Tibial nerve (tissue), 4 donors: ENCODE results near the gene CPXM2.

Source experiments
- EP300 ChIP-seq, 2 donors: sonication (generic); formaldehyde crosslinking; IDR thresholded peaks; one replicate each; pipeline ENCODE4 v1.6.1; 2017; ENCODE audit warnings: antibody characterized with exemption in 2 of 2, mild to moderate bottlenecking in 1 of 2
- POLR2A ChIP-seq, 2 donors: fragments of 450-650 bp; IDR thresholded peaks; one replicate each; pipeline ENCODE4 v1.6.1; 2017; ENCODE audit warnings: antibody characterized with exemption in 2 of 2, mild to moderate bottlenecking in 2 of 2, moderate library complexity in 2 of 2
- TF ChIP-seq, protein P1 (sequence below), 5 experiments: fragments of 200-600 bp in 3 of 5; fragments of 450-650 bp in 2 of 5; sonication (generic) in 3 of 5; IDR thresholded peaks; one replicate each; pipeline ENCODE4 v1.5.1; 2016 to 2019; ENCODE audit warnings: antibody characterized with exemption in 5 of 5, mild to moderate bottlenecking in 3 of 5, moderate library complexity in 2 of 5

DNA sequence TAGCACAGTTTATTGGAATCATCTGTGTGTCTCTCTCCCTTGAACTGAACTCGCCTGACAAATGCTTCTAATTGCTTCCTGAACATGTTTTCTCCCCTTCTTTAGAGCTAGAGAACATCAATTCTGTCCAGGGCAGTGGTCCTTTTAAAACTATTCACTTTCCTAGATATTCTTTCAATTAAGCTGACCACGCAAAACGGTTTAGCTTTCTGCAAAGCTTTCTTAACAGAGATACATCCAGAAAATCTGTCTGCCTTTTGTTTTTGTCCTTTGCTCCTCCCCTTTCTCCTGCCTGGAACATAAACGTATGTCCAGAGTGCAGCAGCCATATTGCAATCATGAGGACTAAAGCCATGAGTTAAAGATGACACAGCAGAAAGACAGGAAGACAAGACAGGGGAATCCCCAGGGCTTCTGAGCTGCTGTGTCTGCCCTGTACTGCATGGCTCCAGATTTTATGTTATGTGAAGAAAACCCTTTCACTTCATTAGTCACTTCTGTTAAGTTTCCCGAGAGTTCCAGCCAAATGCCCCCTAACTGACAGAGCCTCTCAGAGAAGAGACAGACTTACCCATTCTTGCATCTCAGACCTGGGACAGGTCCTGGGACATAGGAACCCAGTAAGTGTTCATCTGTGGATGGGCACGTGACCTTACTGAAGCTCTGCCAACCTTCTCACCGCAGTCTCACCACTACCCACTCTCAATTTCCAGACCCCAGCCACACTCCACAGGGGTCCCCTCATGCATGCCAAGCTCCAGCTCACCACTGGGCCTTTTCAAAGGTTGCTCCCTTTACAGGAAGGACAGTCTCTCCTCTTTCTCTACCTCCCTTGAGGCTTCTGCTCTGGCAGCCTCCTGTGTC lies 35.0 kb upstream of the CPXM2 start:
- TF ChIP-seq, protein P1, sequence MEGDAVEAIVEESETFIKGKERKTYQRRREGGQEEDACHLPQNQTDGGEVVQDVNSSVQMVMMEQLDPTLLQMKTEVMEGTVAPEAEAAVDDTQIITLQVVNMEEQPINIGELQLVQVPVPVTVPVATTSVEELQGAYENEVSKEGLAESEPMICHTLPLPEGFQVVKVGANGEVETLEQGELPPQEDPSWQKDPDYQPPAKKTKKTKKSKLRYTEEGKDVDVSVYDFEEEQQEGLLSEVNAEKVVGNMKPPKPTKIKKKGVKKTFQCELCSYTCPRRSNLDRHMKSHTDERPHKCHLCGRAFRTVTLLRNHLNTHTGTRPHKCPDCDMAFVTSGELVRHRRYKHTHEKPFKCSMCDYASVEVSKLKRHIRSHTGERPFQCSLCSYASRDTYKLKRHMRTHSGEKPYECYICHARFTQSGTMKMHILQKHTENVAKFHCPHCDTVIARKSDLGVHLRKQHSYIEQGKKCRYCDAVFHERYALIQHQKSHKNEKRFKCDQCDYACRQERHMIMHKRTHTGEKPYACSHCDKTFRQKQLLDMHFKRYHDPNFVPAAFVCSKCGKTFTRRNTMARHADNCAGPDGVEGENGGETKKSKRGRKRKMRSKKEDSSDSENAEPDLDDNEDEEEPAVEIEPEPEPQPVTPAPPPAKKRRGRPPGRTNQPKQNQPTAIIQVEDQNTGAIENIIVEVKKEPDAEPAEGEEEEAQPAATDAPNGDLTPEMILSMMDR (IDR thresholded peaks at IDR 0.05), result no peak
- TF ChIP-seq POLR2A (IDR thresholded peaks at IDR 0.05) (no peak), EP300 (IDR thresholded peaks at IDR 0.05) (no peak)
